SK-N-SH (cell line): ENCODE data around the gene NEURL2. TPM values are rescaled to one million over a fixed set of nuclear protein-coding genes. Genes with fewer than 3 reads are reported as not detected.

Experiments
- CTCF ChIA-PET: fragments of 300-600, 350-600 bp; formaldehyde crosslinking; extraction: SDS; loops from one replicate; lab custom pipeline; 2021; lab: Yijun Ruan, JAX
- POLR2A ChIA-PET: fragments of 350-600 bp; sonication (Branson Sonifier 250); formaldehyde crosslinking; extraction: SDS; loops from one replicate; lab custom pipeline; 2020; ENCODE audit warnings: antibody characterized with exemption, inconsistent platforms; lab: Yijun Ruan, JAX
- DNase-seq: peaks from one replicate; pipeline ENCODE4 v3.0.0; 2012
- H2AFZ ChIP-seq: fragments of 200-600 bp; sonication (generic); 2 replicates; pipeline ENCODE4 v1.8.1; 2016; ENCODE audit warnings: antibody characterized with exemption, mild to moderate bottlenecking, low read depth
- H3F3A ChIP-seq: fragments of 200-600 bp; sonication (generic); replicated peaks from 2 replicates; pipeline ENCODE3; 2016; ENCODE audit warnings: antibody characterized with exemption, mild to moderate bottlenecking; ENCODE audit not compliant: insufficient read depth
- H3K27ac ChIP-seq, 2 experiments: fragments of 200-500 bp in 1 of 2; fragments of 200-600 bp in 1 of 2; sonication (Bioruptor generic) in 1 of 2; sonication (generic), shearing (Covaris generic) in 1 of 2; 2 replicates each; pipeline versions ENCODE4 v1.5.1 to v1.6.1; 2014 to 2016; ENCODE audit warnings: low read depth in 2 of 2, inconsistent platforms in 1 of 2, low read length in 1 of 2, mild to moderate bottlenecking in 1 of 2, mixed read lengths in 1 of 2
- H3K27me3 ChIP-seq: fragments of 200-600 bp; sonication (generic), shearing (Covaris generic); 2 replicates; pipeline ENCODE4 v1.6.1; 2016; ENCODE audit warnings: mixed run types; ENCODE audit not compliant: insufficient read depth
- H3K36me3 ChIP-seq, 2 experiments: fragments of 200-500 bp in 1 of 2; fragments of 200-600 bp in 1 of 2; sonication (Bioruptor generic) in 1 of 2; sonication (generic) in 1 of 2; replicated peaks in 1 of 2; 2 replicates each; pipeline versions ENCODE3 to v1.5.1; 2014 to 2016; ENCODE audit warnings: low read length in 1 of 2, mild to moderate bottlenecking in 1 of 2; ENCODE audit not compliant: insufficient read depth in 2 of 2, control insufficient read depth in 1 of 2
- H3K4me1 ChIP-seq, 2 experiments: fragments of 200-500 bp in 1 of 2; fragments of 200-600 bp in 1 of 2; sonication (Bioruptor generic) in 1 of 2; sonication (generic), shearing (Covaris generic) in 1 of 2; 2 replicates each; pipeline versions ENCODE4 v1.5.1 to v1.6.1; 2014 to 2016; ENCODE audit warnings: low read depth in 1 of 2, low read length in 1 of 2, mixed run types in 1 of 2; ENCODE audit not compliant: insufficient read depth in 2 of 2, control insufficient read depth in 1 of 2
- H3K4me2 ChIP-seq: fragments of 200-600 bp; sonication (generic), shearing (Covaris generic); 2 replicates; pipeline ENCODE4 v1.6.1; 2017; ENCODE audit warnings: mixed run types
- H3K4me3 ChIP-seq, 2 experiments: fragments of 200-500 bp in 1 of 2; fragments of 200-600 bp in 1 of 2; sonication (Bioruptor generic) in 1 of 2; sonication (generic), shearing (Covaris generic) in 1 of 2; 2 replicates each; pipeline versions ENCODE4 v1.5.1 to v1.8.1; 2014 to 2016; ENCODE audit warnings: low read depth in 2 of 2, inconsistent platforms in 1 of 2, low read length in 1 of 2, mild to moderate bottlenecking in 1 of 2, mixed read lengths in 1 of 2, moderate library complexity in 1 of 2
- H3K79me2 ChIP-seq: fragments of 200-600 bp; sonication (generic); 2 replicates; pipeline ENCODE4 v1.8.1; 2017; ENCODE audit warnings: mild to moderate bottlenecking; ENCODE audit not compliant: insufficient read depth
- H3K9ac ChIP-seq: fragments of 200-600 bp; sonication (generic); 2 replicates; pipeline ENCODE4 v1.6.1; 2017; ENCODE audit warnings: mixed run types
- H3K9me2 ChIP-seq: fragments of 200-600 bp; sonication (generic); 2 replicates; pipeline ENCODE4 v1.6.1; 2017; ENCODE audit warnings: mixed run types
- H3K9me3 ChIP-seq: fragments of 200-600 bp; sonication (generic); 2 replicates; pipeline ENCODE4 v1.6.1; 2017; ENCODE audit warnings: mixed run types, mild to moderate bottlenecking, moderate library complexity
- H4K20me1 ChIP-seq: fragments of 200-600 bp; sonication (generic); 2 replicates; pipeline ENCODE4 v1.6.1; 2017; ENCODE audit warnings: mild to moderate bottlenecking, mixed run types; ENCODE audit not compliant: insufficient read depth
- ELF1 ChIP-seq: IDR thresholded peaks from 2 replicates; pipeline ENCODE4 v1.4.0; 2012
- EP300 ChIP-seq, 2 experiments: IDR thresholded peaks; 2 replicates each; pipeline versions ENCODE4 v1.4.0 to v1.6.1; 2012; ENCODE audit warnings: borderline replicate concordance in 1 of 2, low read depth in 1 of 2, low read length in 1 of 2
- FOXJ3 ChIP-seq: sonication (generic); formaldehyde crosslinking; IDR thresholded peaks from 2 replicates; pipeline ENCODE4 v1.5.1; 2020; ENCODE audit warnings: mild to moderate bottlenecking, missing genetic modification reagents
- FOXM1 ChIP-seq: IDR thresholded peaks from 2 replicates; pipeline ENCODE4 v1.4.0; 2012; ENCODE audit warnings: low read depth, mild to moderate bottlenecking
- GABPA ChIP-seq: IDR thresholded peaks from 2 replicates; pipeline ENCODE4 v1.4.0; 2012; ENCODE audit warnings: low read depth, mild to moderate bottlenecking
- GATA2 ChIP-seq: sonication (generic); formaldehyde crosslinking; IDR thresholded peaks from 2 replicates; pipeline ENCODE4 v1.5.0; 2020; ENCODE audit warnings: mild to moderate bottlenecking, missing genetic modification reagents
- IRF3 ChIP-seq: fragments of 150-350 bp; IDR thresholded peaks from 2 replicates; pipeline ENCODE4 v1.6.1; 2016; ENCODE audit warnings: mild to moderate bottlenecking, low read depth, low read length
- MAX ChIP-seq: IDR thresholded peaks from 2 replicates; pipeline ENCODE4 v1.4.0; 2012; ENCODE audit warnings: low read depth
- MXI1 ChIP-seq: IDR thresholded peaks from 2 replicates; pipeline ENCODE4 v1.6.1; 2012; ENCODE audit warnings: mild to moderate bottlenecking, low read depth, low read length, improper control_type of control experiment
- NFIC ChIP-seq: IDR thresholded peaks from 2 replicates; pipeline ENCODE4 v1.4.0; 2012; ENCODE audit warnings: borderline replicate concordance
- NRF1 ChIP-seq: IDR thresholded peaks from 2 replicates; pipeline ENCODE4 v1.6.1; 2012; ENCODE audit warnings: low read depth, mild to moderate bottlenecking, low read length
- RCOR1 ChIP-seq: fragments of 150-350 bp; IDR thresholded peaks from 2 replicates; pipeline ENCODE4 v1.6.1; 2017; ENCODE audit warnings: antibody characterized with exemption, low read length
- RFX5 ChIP-seq: IDR thresholded peaks from 2 replicates; pipeline ENCODE4 v1.6.1; 2012; ENCODE audit warnings: mild to moderate bottlenecking, improper control_type of control experiment, low read length
- SIN3A ChIP-seq: IDR thresholded peaks from 2 replicates; pipeline ENCODE4 v1.6.1; 2012; ENCODE audit warnings: low read depth, mild to moderate bottlenecking, low read length, moderate library complexity, borderline replicate concordance
- TAF1 ChIP-seq: IDR thresholded peaks from 2 replicates; pipeline ENCODE4 v1.6.1; 2012; ENCODE audit warnings: low read depth, mild to moderate bottlenecking, low read length, moderate library complexity, borderline replicate concordance
- TEAD4 ChIP-seq: IDR thresholded peaks from 2 replicates; pipeline ENCODE4 v1.4.0; 2012; ENCODE audit warnings: mild to moderate bottlenecking, borderline replicate concordance; ENCODE audit not compliant: insufficient read depth
- WGBS: methylation state at CpG from one replicate; pipeline ENCODE4 v1.1.6; 2017; ENCODE audit warnings: low lambda C conversion rate; 5-methylcytosine and 5-hydroxymethylcytosine counted together
- polyA plus RNA-seq, 3 experiments: library from polyadenylated mRNA; depleted of rRNA; stranded (reverse); fragments of >200 nt; gene quantifications; 2 replicates each; pipeline ENCODE4 v1.2.3, GENCODE V29; 2012
- TF ChIP-seq, protein P1 (sequence below): IDR thresholded peaks from 2 replicates; pipeline ENCODE4 v1.4.0; 2012; ENCODE audit warnings: low read depth, borderline replicate concordance

NEURL2 gene
- polyA plus RNA-seq, 1 of the 3 experiments (the other 2 are of a cell fraction), result 3.5 TPM

GRCh38 chr20:45850926-45851325 is 40.1 kb downstream of the NEURL2 start:
- Histone ChIP-seq H3K79me2 (peaks cover 18% of the 10 kb centered on the region; the same call in 1 of the 2 replicates), H3K36me3 (peaks cover 16 to 27% of the 10 kb centered on the region in 2 experiments), H3K27ac (no peak overlapping the region), H3F3A (peaks cover 3% of the 10 kb centered on the region), H3K27me3 (no peaks in the 10 kb centered on the region), H3K9me3 (no peaks in the 10 kb centered on the region), H3K9ac (no peak overlapping the region), H2AFZ (no peak overlapping the region), H4K20me1 (no peaks in the 10 kb centered on the region), H3K4me1 (peaks cover 2 to 6% of the 10 kb centered on the region in 2 experiments; a peak in 2 of 4 replicates), H3K4me2 (no peak overlapping the region), H3K4me3 (no peak overlapping the region), H3K9me2 (no peaks in the 10 kb centered on the region)
- ChIA-PET CTCF (interaction anchor here (1.6 kb wide), 2 partner anchors 8 to 18 kb away, joined by 4 to 6 read pairs; no protein-coding TSS in a partner anchor), POLR2A (no interaction called here)
- 89% methylated on average over 1 of the region's 1 CpG for WGBS
- no peak for DNase-seq
- TF ChIP-seq RFX5 (no peak), SIN3A (no peak), TAF1 (no peak), MAX (no peak), MXI1 (no peak), RCOR1 (no peak), NFIC (no peak), GABPA (no peak), FOXJ3 (CRISPR knock-in tag) (no peak), ELF1 (no peak), IRF3 (no peak), NRF1 (no peak), GATA2 (CRISPR knock-in tag) (no peak), EP300 (IDR thresholded peaks at IDR 0.05; ENCODE audit: borderline replicate concordance in 1 of 2, low read depth in 1 of 2, low read length in 1 of 2) (no peak), TEAD4 (no peak), FOXM1 (no peak)
- TF ChIP-seq, protein P1, sequence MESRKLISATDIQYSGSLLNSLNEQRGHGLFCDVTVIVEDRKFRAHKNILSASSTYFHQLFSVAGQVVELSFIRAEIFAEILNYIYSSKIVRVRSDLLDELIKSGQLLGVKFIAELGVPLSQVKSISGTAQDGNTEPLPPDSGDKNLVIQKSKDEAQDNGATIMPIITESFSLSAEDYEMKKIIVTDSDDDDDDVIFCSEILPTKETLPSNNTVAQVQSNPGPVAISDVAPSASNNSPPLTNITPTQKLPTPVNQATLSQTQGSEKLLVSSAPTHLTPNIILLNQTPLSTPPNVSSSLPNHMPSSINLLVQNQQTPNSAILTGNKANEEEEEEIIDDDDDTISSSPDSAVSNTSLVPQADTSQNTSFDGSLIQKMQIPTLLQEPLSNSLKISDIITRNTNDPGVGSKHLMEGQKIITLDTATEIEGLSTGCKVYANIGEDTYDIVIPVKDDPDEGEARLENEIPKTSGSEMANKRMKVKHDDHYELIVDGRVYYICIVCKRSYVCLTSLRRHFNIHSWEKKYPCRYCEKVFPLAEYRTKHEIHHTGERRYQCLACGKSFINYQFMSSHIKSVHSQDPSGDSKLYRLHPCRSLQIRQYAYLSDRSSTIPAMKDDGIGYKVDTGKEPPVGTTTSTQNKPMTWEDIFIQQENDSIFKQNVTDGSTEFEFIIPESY, result no peak
